Measurements from ENCODE around the gene PLP1.
"Not testable (repeated sequence)": the region's sequence is repeated elsewhere in the genome, so short reads cannot be mapped to it uniquely, and the experiment has no call there.

Gene PLP1, protein sequence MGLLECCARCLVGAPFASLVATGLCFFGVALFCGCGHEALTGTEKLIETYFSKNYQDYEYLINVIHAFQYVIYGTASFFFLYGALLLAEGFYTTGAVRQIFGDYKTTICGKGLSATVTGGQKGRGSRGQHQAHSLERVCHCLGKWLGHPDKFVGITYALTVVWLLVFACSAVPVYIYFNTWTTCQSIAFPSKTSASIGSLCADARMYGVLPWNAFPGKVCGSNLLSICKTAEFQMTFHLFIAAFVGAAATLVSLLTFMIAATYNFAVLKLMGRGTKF

GRCh38 chrX:103776546-103776945 is at the start of gene PLP1:
Gene PLP1, plus strand, starts transcription at chrX:103776840. Its CDS starts 156 bp downstream, at chrX:103776996.
- no peak for DNase-seq (ENCODE audit: low spot score)

- no peak for DNase-seq (ENCODE audit: low spot score)
Observed at GRCh38 chrX:103727115-103727514, 49.5 kb upstream of the PLP1 start.

DNA sequence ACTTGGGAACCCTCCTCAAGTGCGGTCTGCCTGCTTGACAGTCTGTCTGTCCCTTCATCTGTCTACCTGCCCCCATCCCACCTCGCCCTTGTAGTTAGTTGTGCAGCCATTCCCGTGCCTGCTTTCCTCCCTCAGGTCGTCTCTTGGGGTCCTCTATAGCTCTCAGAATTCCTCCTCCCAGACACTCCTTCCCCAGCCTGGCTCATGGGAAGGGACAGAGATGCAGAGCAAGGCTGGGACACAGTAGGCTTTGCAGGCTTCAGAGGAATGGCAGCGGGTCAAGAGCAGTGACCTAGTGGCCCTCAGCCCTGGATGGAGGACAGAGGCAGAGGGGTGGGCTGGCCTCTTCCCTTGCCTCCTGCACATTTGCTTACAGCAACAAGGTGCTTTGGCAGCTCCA is 47.6 kb upstream of the PLP1 start:
- no peak for DNase-seq (ENCODE audit: low spot score)

DNA sequence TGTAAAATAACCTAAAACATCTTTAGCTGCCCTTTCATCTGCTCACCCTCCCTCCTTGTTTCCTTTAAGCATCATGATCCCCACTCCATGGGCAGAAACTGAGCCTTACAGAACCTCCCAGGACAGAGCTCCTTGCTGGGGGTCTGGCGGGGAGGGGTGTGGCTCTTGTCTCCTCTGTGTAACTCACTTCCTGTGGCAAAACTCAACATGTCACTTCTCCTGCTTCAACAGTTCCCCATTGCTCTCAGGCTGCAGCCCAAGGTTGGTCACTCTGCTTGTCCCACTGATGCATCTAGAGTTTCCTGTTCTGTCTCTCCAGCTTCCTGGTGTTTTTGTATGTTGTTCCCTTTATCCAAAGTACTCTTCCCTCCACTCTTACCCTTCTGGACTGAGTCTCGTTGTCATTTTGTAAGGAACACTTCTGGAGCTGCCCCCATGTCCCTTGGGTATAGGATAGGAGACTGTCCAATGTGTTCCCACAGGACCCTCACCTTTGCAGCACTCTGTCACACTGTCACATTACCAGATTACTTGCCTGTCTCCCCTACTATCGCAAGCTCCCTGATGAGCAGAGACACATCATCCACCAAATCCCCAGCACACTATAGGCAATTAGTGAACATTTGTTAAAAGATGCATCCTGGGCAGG is 46.4 kb upstream of the PLP1 start:
- DNase-seq (ENCODE audit: low spot score), result no peak

- DNase-seq (ENCODE audit: low spot score), result no peak
Observed at GRCh38 chrX:103730796-103731493, 45.7 kb upstream of the PLP1 start.

- no peak for DNase-seq (ENCODE audit: low spot score)
Observed at GRCh38 chrX:103733017-103733416, 43.6 kb upstream of the PLP1 start.

- no peak for DNase-seq (ENCODE audit: low spot score)
Observed at GRCh38 chrX:103734125-103734760, 42.4 kb upstream of the PLP1 start.

DNA sequence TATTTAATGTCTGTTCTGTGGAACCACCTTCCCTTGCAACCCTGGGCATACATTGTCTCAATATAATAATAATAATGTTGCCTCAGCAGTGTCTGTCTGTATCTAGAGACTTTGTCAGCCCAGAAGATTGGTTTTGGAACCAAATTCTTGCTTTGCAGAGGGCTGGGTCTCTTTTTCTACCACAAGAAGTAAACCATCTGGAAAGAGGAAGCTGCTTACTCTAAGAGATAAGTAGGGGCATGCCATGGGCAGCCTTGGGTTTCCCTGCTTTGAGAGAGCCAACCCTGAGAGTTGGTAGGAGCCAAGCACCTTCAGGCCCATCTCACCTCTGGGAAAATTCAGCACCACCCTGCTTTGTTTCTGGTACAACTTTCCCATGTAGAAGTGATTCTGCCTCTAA is 38.9 kb upstream of the PLP1 start:
- DNase-seq (ENCODE audit: low spot score), result no peak

DNA sequence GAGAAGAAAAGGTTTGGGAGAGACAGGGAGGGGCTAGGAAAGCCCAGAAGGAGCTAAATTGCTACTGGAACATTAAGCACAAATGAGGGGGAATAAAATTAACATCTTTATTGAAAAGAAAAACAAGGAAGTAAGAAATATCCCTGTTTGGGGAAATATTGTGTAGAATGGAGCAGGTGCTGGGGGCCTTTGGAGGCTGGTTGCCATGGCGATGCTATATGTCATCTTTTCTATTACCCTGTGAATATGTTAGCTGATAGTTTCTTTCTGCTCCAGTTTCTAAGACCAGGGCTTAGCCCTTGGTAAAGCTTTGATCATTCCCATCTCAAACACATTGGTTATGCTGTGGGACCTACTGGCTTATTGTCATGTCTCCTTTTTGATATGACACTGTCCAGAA is 37.2 kb upstream of the PLP1 start:
- no peak for DNase-seq (ENCODE audit: low spot score)

- DNase-seq (ENCODE audit: low spot score), result no peak
Observed at GRCh38 chrX:103741879-103742278, 34.8 kb upstream of the PLP1 start.

DNA sequence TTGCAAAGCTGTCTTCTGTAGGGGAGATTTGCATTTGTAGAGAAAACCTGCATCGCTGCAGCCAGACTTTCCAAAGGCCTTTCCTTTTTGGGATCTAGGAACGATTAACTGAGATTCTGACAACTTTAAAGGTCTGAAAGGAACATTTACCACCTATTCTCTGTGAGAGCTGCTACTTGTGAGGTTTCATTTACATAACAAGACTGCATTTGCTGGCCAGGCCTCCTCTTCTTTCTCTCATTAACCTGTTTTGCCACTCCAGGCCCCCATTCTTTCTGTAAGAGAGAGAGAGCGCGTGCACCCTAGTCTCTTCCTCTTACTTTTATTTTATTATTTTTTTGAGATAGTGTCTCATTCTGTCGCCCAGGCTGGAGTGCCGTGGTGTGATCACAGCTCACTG is 34.3 kb upstream of the PLP1 start:
- no peak for DNase-seq (ENCODE audit: low spot score)

- DNase-seq (ENCODE audit: low spot score), result no peak
Observed at GRCh38 chrX:103747163-103747562, 29.5 kb upstream of the PLP1 start.

DNA sequence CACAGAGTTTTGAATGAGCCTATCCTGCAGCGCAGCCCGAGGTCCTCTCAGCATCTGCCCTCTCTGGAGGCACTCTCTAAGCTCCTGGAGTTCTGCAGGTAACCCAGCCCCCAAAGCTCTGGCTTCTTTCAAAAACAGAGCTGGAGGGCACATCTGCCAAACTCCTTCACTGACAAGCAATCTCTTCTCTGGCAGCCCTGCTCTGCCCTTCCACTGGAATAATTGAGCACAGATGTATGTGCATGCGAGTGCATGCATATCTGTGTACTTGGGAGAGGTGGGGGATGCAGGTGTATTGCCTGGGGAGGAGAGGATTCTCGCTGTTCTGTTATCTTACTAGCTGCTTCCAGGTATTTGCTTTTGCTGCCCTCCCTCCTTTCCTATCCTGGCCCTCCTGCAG is 22.2 kb upstream of the PLP1 start:
- DNase-seq (ENCODE audit: low spot score), result no peak

DNA sequence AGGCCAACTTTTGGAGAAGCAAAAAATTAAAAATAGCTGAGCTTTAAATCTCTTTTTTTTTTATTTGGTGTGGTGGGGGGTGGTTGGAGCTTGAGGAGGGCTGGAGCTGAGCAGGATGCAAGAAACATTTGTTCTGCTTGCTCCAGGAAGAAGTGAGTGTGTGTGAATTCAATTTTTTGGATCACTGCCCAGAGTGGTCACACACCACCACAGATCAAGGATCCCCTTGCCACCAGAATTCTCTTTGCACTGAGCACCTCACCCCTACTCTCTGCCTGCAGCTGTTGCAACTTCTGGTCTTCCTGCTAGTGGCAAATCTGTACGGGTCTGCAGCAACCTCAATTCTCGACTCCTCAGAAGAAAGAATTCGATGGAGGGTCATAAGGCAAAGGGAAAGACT is 19.9 kb upstream of the PLP1 start:
- DNase-seq (ENCODE audit: low spot score), result no peak

DNA sequence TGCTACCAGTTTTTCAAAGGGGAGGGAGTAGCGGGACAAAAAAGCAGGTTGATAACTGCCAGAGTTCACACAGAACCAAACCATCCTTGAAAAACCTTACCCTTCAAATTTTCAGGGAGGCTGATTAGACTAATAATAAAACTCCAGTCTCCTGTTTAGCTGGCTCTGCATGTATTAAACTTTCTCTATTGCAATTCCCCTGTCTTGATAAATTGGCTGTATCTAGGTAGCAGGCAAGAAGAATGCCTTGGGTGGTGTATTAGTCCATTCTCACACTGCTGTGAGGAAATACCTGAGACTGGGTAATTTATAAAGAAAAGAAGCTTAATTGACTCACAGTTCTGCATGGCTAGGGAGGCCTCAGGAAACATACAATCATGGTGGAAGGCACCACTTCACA is 18.1 kb upstream of the PLP1 start:
- no peak for DNase-seq (ENCODE audit: low spot score)

DNA sequence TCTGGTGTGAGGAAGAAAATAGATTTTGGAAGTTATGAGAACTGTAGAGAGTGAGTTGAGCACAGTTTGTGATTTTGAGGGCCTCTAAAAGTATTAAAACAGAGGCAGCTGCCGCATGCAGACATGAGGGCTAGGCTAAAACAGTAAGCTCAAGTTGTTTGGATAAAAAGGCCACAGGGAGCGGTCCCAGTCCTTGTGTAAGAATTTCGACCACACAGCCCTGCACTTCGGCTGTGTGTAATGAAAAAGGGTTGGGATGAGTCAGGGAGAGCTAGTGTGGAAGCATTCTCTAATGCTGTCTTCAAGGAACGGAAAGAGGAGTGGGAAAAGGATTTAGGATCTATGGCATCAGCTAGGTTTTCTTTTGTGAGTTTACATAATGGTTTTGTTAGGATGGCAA is 13.1 kb upstream of the PLP1 start:
- DNase-seq (ENCODE audit: low spot score), result not testable (repeated sequence)

DNA sequence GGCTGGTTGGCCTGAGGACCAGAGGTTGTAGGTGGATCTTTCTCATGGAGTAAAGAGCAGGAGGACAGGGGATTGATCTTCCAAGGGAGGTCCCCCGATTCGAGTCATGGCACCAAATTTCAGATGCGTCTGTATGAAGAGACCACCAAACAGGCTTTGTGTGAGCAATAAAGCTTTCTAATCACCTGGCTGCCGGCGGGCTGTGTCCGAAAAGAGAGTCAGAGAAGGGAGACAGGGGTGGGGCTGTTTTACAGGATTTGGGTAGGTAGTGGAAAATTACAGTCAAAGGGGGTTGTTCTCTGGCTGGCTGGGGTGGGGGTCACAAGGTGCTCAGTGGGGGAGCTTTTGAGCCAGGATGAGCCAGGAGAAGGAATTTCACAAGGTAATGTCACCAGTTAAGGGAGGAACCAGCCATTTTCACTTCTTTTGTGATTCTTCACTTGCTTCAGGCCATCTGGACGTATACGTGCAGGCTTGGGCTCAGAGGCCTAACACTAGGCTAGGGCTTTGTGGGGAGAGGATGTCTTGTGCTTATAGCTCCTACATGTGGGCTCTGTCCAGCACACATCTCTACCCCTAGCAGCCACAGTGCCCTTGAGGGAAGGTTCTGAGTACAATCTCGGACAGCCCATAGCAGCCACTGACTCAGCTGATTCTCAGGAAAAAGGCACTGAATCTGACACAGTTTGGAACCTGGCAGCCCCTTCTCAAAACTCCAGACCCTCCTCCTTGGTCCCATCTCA is 9.7 kb upstream of the PLP1 start:
- DNase-seq (ENCODE audit: low spot score), result not testable (repeated sequence)

DNA sequence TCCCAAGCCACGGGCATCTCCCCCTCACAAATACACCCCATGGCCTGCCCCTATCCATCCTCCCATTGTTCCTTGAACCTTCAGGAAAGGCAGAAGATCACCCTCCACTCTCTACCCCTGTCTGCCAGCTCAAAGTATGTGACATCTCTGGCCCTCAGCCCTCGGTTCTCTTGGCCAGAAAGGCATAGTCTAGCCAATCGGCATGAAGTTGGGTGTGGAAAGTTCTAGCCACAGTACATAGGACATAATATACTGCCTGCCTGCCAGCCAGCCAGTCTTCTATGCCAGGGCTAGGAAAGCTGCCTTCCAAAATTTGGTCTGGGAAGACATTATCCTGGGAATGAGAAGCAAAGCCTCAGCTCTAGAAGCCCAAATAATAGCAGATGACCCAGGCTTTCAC is 3.2 kb upstream of the PLP1 start:
- DNase-seq (ENCODE audit: low spot score), result no peak

DNA sequence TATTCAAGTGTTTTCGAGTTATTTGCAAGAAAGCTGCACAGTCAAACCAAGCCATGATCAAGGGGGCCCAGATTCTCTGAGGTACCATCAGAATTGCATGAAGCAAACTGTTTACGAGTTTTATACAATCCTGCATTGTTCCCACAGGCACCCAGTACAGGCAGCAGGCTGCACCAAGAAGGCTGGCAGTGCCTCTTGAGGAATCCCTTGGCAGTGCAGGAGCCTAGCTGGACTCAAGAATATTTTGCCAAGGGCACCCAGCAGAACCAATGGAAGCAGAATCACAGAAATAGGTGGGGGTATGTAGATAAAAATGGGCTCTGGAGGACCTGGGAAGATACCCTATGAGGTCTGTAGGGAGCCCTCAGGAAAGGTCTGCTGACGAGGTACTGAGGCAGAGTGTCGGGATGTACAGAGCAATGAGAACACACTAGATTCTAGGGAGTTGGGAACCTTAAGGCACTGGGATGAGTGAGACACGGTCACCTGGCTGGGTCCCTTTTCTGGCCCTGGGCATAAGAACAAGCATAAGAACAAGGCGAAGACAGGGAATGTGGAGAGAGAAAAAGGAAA is 2.5 kb upstream of the PLP1 start:
- DNase-seq (ENCODE audit: low spot score), result no peak

GRCh38 chrX:103779141-103779789 is 2.6 kb downstream of the PLP1 start:
- no peak for DNase-seq (ENCODE audit: low spot score)

GRCh38 chrX:103780336-103781061 is 3.9 kb downstream of the PLP1 start:
- DNase-seq (ENCODE audit: low spot score), result no peak

All from CD4-positive, alpha-beta T cell treated with Interleukin-6 at 100 ng/mL for 8 hours (primary cell).